ENCODE measurements around the gene CHST6.

- no peak for TF ChIP-seq CTCF (IDR thresholded peaks at IDR 0.05; ENCODE audit: extremely low read depth in 1 of 2, insufficient read depth in 1 of 2, low read depth in 1 of 2, low read length in 2 of 2)
- no peak for TF ChIP-seq POLR2A (IDR thresholded peaks at IDR 0.05; ENCODE audit: low read depth, low read length)
- TF ChIP-seq MAX (IDR thresholded peaks at IDR 0.05; ENCODE audit: insufficient read depth, insufficient read length), result no peak
- no peak for TF ChIP-seq EZH2 (IDR thresholded peaks at IDR 0.05; ENCODE audit: borderline replicate concordance, low read depth, low read length, severe bottlenecking)
- no peak for TF ChIP-seq POLR2AphosphoS5 (IDR thresholded peaks at IDR 0.05; ENCODE audit: insufficient read depth, low read depth, low read length)
- TF ChIP-seq GATA2 (IDR thresholded peaks at IDR 0.05; ENCODE audit: insufficient read depth, insufficient read length, low read depth, low read length), result no peak
Observed at GRCh38 chr16:75529056-75529905, 34.0 kb upstream of the CHST6 start.
